Keratinocyte (primary cell): Measurements from ENCODE around the gene KYNU. TPM values are rescaled to one million over a fixed set of nuclear protein-coding genes. Genes with fewer than 3 reads are reported as not detected.
"Not testable (repeated sequence)": the region's sequence is repeated elsewhere in the genome, so short reads cannot be mapped to it uniquely, and the experiment has no call there.

Experiments
- DNase-seq: peaks from one replicate; pipeline ENCODE4 v3.0.0-alpha.2; 2011; ENCODE audit warnings: low read depth, missing footprints, low spot score
- FAIRE-seq: peaks from 2 replicates; lab custom pipeline; 2011; peaks lifted over from hg19 to GRCh38; lab: Jason Lieb, UNC
- H2AFZ ChIP-seq: 2 replicates; pipeline ENCODE4 v1.6.0; 2012; ENCODE audit warnings: low read length, control low read depth, inconsistent platforms; ENCODE audit not compliant: control insufficient read depth
- H3K27ac ChIP-seq: 2 replicates; pipeline ENCODE4 v1.5.1; 2011; ENCODE audit warnings: low read length; ENCODE audit not compliant: control insufficient read depth, insufficient read depth
- H3K27me3 ChIP-seq: 3 replicates; pipeline ENCODE4 v1.6.0; 2011; ENCODE audit warnings: low read length; ENCODE audit not compliant: control insufficient read depth, insufficient read depth; ENCODE audit errors: extremely low read depth
- H3K36me3 ChIP-seq, 2 experiments: 2 replicates in 1 of 2; 3 replicates in 1 of 2; pipeline ENCODE4 v1.5.1; 2011; ENCODE audit warnings: low read length in 2 of 2, mild to moderate bottlenecking in 1 of 2; ENCODE audit not compliant: control insufficient read depth in 2 of 2, insufficient read depth in 2 of 2; ENCODE audit errors: extremely low read depth in 1 of 2
- H3K4me1 ChIP-seq: 3 replicates; pipeline ENCODE4 v1.5.1; 2011; ENCODE audit warnings: low read length; ENCODE audit not compliant: control insufficient read depth, insufficient read depth; ENCODE audit errors: extremely low read depth
- H3K4me2 ChIP-seq: 3 replicates; pipeline ENCODE4 v1.6.0; 2011; ENCODE audit warnings: low read depth, low read length; ENCODE audit not compliant: control insufficient read depth, insufficient read depth; ENCODE audit errors: extremely low read depth
- H3K4me3 ChIP-seq, 3 experiments: fragments of 200-600 bp in 1 of 3; sonication (generic) in 1 of 3; 2 replicates in 2 of 3; 3 replicates in 1 of 3; pipeline ENCODE4 v1.5.1; 2011 to 2016; ENCODE audit warnings: low read length in 3 of 3, mild to moderate bottlenecking in 3 of 3, control low read depth in 2 of 3, inconsistent platforms in 1 of 3, low read depth in 1 of 3, mixed read lengths in 1 of 3, mixed run types in 1 of 3, moderate library complexity in 1 of 3; ENCODE audit not compliant: control insufficient read depth in 2 of 3, insufficient read depth in 2 of 3; ENCODE audit errors: extremely low read depth in 1 of 3
- H3K79me2 ChIP-seq: 2 replicates; pipeline ENCODE4 v1.6.0; 2012; ENCODE audit warnings: low read length; ENCODE audit not compliant: control insufficient read depth, insufficient read depth
- H3K9ac ChIP-seq: 3 replicates; pipeline ENCODE4 v1.6.0; 2011; ENCODE audit warnings: low read length; ENCODE audit not compliant: control insufficient read depth, insufficient read depth; ENCODE audit errors: extremely low read depth
- H3K9me1 ChIP-seq: 3 replicates; pipeline ENCODE4 v1.6.0; 2011; ENCODE audit warnings: low read length; ENCODE audit not compliant: control insufficient read depth, insufficient read depth; ENCODE audit errors: extremely low read depth
- H3K9me3 ChIP-seq: 2 replicates; pipeline ENCODE4 v1.5.1; 2012; ENCODE audit warnings: low read depth, low read length; ENCODE audit not compliant: control insufficient read depth
- H4K20me1 ChIP-seq: 3 replicates; pipeline ENCODE4 v1.6.0; 2011; ENCODE audit warnings: low read length; ENCODE audit not compliant: control insufficient read depth, insufficient read depth; ENCODE audit errors: extremely low read depth
- EZH2 ChIP-seq: IDR thresholded peaks from one replicate; pipeline ENCODE4 v1.6.1; 2012; ENCODE audit warnings: inconsistent platforms, mild to moderate bottlenecking, low read length, moderate library complexity
- dilution Hi-C: fragments of 300-500 bp; cut with MboI; formaldehyde crosslinking; loops from one replicate; pipeline ENCODE4 v1.7.0; 2020; ENCODE audit warnings: low sequenced_read_pairs; ENCODE audit not compliant: extremely low pct_ligation_motif_present
- polyA plus RNA-seq, 5 experiments: library from polyadenylated mRNA; depleted of rRNA in 3 of 5; stranded (reverse) in 3 of 5; stranded (forward) in 1 of 5; unstranded in 1 of 5; fragments of >200 nt; gene quantifications; 1 replicate in 1 of 5; 2 replicates in 3 of 5; 3 replicates in 1 of 5; pipeline versions ENCODE4 v1.2.1 to v1.2.3, GENCODE V29; 2011 to 2012; ENCODE audit warnings: missing spikeins in 2 of 5, low read depth in 1 of 5, low replicate concordance in 1 of 5
- TF ChIP-seq, protein P1 (sequence below), 3 experiments: IDR thresholded peaks in 1 of 3; conservative IDR thresholded peaks in 1 of 3; optimal IDR thresholded peaks in 1 of 3; 2 replicates in 2 of 3; 3 replicates in 1 of 3; pipeline versions ENCODE3 to v1.5.1; 2011; ENCODE audit warnings: low read length in 3 of 3, mild to moderate bottlenecking in 3 of 3, moderate library complexity in 2 of 3, control low read depth in 1 of 3, inconsistent platforms in 1 of 3; ENCODE audit not compliant: insufficient read depth in 2 of 3; ENCODE audit errors: extremely low read depth in 1 of 3

The KYNU gene
- polyA plus RNA-seq, 1 donor (not counting 4 experiments of a cell fraction or from before 2014, with no cell fraction given) = 3.9 TPM

DNA sequence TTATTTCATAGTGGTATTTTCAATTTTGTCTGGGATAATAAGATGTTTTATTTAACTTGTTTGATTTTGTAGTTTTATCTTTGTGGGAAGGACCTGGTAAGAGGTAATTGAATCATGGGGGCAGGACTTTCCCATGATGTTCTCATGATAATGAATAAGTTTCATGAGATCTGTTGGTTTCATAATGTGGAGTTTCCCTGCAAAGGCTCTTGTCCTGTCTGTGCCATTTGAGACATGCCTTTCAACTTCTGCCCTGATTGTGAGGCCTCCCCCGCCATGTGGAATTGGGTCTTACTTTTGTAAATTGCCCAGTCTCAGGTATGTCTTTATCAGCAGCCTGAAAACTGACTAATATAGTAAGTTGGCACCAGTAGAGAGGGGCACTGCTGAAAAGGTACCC lies 174.0 kb downstream of the KYNU start:
- DNase-seq (no peak), FAIRE-seq (no peak)
- Histone ChIP-seq H3K79me2 (no peaks in the 10 kb centered on the region), H3K4me3 (no peak overlapping the region), H3K27me3 (no peaks in the 10 kb centered on the region), H3K9me1 (no peaks in the 10 kb centered on the region), H2AFZ (no peak overlapping the region), H3K9me3 (no peaks in the 10 kb centered on the region), H3K27ac (no peak overlapping the region), H3K9ac (no peak overlapping the region), H3K36me3 (no peaks in the 10 kb centered on the region), H3K4me1 (no peaks in the 10 kb centered on the region), H3K4me2 (no peak overlapping the region), H4K20me1 (no peaks in the 10 kb centered on the region)
- dilution Hi-C loops = no loop called here
- TF ChIP-seq, protein P1, sequence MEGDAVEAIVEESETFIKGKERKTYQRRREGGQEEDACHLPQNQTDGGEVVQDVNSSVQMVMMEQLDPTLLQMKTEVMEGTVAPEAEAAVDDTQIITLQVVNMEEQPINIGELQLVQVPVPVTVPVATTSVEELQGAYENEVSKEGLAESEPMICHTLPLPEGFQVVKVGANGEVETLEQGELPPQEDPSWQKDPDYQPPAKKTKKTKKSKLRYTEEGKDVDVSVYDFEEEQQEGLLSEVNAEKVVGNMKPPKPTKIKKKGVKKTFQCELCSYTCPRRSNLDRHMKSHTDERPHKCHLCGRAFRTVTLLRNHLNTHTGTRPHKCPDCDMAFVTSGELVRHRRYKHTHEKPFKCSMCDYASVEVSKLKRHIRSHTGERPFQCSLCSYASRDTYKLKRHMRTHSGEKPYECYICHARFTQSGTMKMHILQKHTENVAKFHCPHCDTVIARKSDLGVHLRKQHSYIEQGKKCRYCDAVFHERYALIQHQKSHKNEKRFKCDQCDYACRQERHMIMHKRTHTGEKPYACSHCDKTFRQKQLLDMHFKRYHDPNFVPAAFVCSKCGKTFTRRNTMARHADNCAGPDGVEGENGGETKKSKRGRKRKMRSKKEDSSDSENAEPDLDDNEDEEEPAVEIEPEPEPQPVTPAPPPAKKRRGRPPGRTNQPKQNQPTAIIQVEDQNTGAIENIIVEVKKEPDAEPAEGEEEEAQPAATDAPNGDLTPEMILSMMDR (optimal IDR thresholded peaks at IDR 0.05 in 1 of 3, IDR thresholded peaks at IDR 0.05 in 1 of 3, conservative IDR thresholded peaks at IDR 0.05 in 1 of 3; ENCODE audit: extremely low read depth in 1 of 3, insufficient read depth in 2 of 3, low read length in 3 of 3) = no peak

DNA sequence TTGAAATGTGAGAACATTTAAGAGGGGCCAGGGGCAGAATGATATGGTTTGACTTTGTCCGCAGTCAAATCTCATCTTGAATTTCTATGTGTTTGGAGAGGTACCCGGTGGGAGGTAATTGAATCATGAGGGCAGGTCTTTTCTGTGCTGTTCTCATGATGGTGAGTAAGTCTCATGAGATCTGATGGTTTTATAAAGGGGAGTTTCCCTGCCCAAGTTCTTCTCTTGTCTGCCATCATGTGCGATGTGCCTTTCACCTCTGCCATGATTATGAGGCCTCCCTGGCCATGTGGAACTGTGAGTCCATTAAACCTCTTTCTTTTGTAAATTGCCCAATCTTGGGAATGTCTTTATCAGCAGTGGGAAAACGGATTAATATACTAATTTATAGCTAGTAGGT lies 176.0 kb downstream of the KYNU start:
- H3K9me1 ChIP-seq, DNase-seq, dilution Hi-C loops: not testable (repeated sequence)

DNA sequence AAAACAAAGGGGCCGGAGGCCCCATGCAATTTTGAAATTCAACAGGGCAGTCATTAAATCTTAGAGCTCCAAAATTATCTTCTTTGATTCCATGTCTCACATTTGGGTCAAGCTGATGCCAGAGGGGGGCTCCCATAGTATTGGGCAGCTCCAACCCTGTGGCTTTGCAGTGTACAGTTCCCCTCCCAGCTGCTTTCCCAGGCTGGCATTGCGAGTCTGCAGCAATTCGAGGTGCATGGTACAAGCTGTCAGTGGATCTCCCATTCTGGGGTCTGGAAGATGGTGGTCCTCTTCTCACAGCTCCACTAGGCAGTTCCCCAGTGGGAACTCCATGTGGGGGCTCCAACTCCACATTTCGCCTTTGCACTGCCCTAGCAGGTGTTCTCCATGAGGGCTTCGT lies 179.1 kb downstream of the KYNU start:
- no peak for DNase-seq
- H3K4me3 ChIP-seq = no peak overlapping the region
- H3K27ac ChIP-seq = no peak overlapping the region
- no peaks in the 10 kb centered on the region for H4K20me1 ChIP-seq
- no peak overlapping the region for H2AFZ ChIP-seq
- no peak overlapping the region for H3K9ac ChIP-seq
- no peaks in the 10 kb centered on the region for H3K9me1 ChIP-seq
- H3K79me2 ChIP-seq = no peaks in the 10 kb centered on the region
- no peaks in the 10 kb centered on the region for H3K27me3 ChIP-seq
- H3K4me2 ChIP-seq = no peak overlapping the region
- dilution Hi-C loops = no loop called here
- no peaks in the 10 kb centered on the region for H3K9me3 ChIP-seq
- no peaks in the 10 kb centered on the region for H3K36me3 ChIP-seq
- H3K4me1 ChIP-seq = no peaks in the 10 kb centered on the region
- no peak for TF ChIP-seq EZH2
- TF ChIP-seq, protein P1 (optimal IDR thresholded peaks at IDR 0.05 in 1 of 3, IDR thresholded peaks at IDR 0.05 in 1 of 3, conservative IDR thresholded peaks at IDR 0.05 in 1 of 3; ENCODE audit: extremely low read depth in 1 of 3, insufficient read depth in 2 of 3, low read length in 3 of 3) = no peak
- no peak for FAIRE-seq

More for the DNA sequence above, 176.0 kb downstream of the KYNU start:
- H3K9ac ChIP-seq, H3K4me3 ChIP-seq, H3K36me3 ChIP-seq, H3K79me2 ChIP-seq, H2AFZ ChIP-seq, H3K4me2 ChIP-seq, FAIRE-seq, H3K27me3 ChIP-seq, H3K27ac ChIP-seq, H4K20me1 ChIP-seq, H3K9me3 ChIP-seq, H3K4me1 ChIP-seq: not testable (repeated sequence)
